Activated CD4-positive, alpha-beta T cell treated with anti-CD3 and anti-CD28 coated beads for 36 hours (primary cell): ENCODE measurements around the gene ATP9A. TPM values are rescaled to one million over a fixed set of nuclear protein-coding genes. Genes with fewer than 3 reads are reported as not detected.
"Not testable (repeated sequence)": the region's sequence is repeated elsewhere in the genome, so short reads cannot be mapped to it uniquely, and the experiment has no call there.

ENCODE experiments used
- ATAC-seq: fragments of 200-7000 bp; cut with Tn5 transposase; one replicate; pipeline ENCODE4 v1.10.0; 2021; ENCODE audit warnings: mild to moderate bottlenecking, moderate library complexity
- CTCF ChIA-PET: fragments of 350-600 bp; sonication (Branson Sonifier 250); formaldehyde crosslinking; loops from one replicate; lab custom pipeline; 2021; ENCODE audit warnings: antibody characterized with exemption; lab: Charles Lee
- POLR2A ChIA-PET: fragments of 350-600 bp; sonication (Branson Sonifier 250); formaldehyde crosslinking; loops from one replicate; lab custom pipeline; 2021; ENCODE audit warnings: antibody characterized with exemption, inconsistent platforms; lab: Charles Lee
- DNase-seq: peaks from one replicate; pipeline ENCODE4 v3.0.0-alpha.2; 2020
- H3K27ac Mint-ChIP-seq: one replicate; pipeline ENCODE4 v1.8.0; 2021; ENCODE audit warnings: mixed read lengths
- H3K27me3 Mint-ChIP-seq: one replicate; pipeline ENCODE4 v1.8.0; 2021; ENCODE audit warnings: mixed read lengths
- H3K36me3 Mint-ChIP-seq: one replicate; pipeline ENCODE4 v1.8.0; 2021; ENCODE audit warnings: low read depth, mixed read lengths
- H3K4me1 Mint-ChIP-seq: one replicate; pipeline ENCODE4 v1.8.0; 2021; ENCODE audit warnings: mixed read lengths
- H3K4me3 Mint-ChIP-seq: one replicate; pipeline ENCODE4 v1.8.0; 2021; ENCODE audit warnings: mild to moderate bottlenecking, moderate library complexity, mixed read lengths
- H3K9me3 Mint-ChIP-seq: one replicate; pipeline ENCODE4 v1.8.0; 2021; ENCODE audit warnings: low read depth, mixed read lengths
- intact Hi-C, 2 experiments: fragments of 100-400 bp; cut with DNase I in 1 of 2; cut with micrococcal nuclease in 1 of 2; formaldehyde crosslinking; loops; one replicate each; pipeline versions ENCODE4 v1.14.2 to v1.15.1; 2022 to 2024; cut with DNase I, micrococcal nuclease
- total RNA-seq, 2 experiments: library from RNA; stranded (reverse); gene quantifications; one replicate each; pipeline ENCODE4 v1.2.3, GENCODE V29; 2021

The ATP9A gene
- total RNA-seq, 2 experiments from 2014 or later, result 2.2 to 2.7 TPM

GRCh38 chr20:51647674-51648570, 120.3 kb downstream of the ATP9A start:
- no peaks in the 10 kb centered on the region for H3K27me3 Mint-ChIP-seq
- CTCF ChIA-PET, result interaction anchor here (0.6 to 1.3 kb wide), 3 partner anchors 53 to 619 kb away, joined by 3 to 4 read pairs (median 3); no protein-coding TSS in a partner anchor
- ATAC-seq, result no peak
- intact Hi-C loops, result no loop called here
- no peaks in the 10 kb centered on the region for H3K4me1 Mint-ChIP-seq
- H3K27ac Mint-ChIP-seq, result no peak overlapping the region
- no peaks in the 10 kb centered on the region for H3K36me3 Mint-ChIP-seq
- no peak overlapping the region for H3K4me3 Mint-ChIP-seq
- no peak for DNase-seq
- no peaks in the 10 kb centered on the region for H3K9me3 Mint-ChIP-seq
- POLR2A ChIA-PET, result no interaction called here

DNA sequence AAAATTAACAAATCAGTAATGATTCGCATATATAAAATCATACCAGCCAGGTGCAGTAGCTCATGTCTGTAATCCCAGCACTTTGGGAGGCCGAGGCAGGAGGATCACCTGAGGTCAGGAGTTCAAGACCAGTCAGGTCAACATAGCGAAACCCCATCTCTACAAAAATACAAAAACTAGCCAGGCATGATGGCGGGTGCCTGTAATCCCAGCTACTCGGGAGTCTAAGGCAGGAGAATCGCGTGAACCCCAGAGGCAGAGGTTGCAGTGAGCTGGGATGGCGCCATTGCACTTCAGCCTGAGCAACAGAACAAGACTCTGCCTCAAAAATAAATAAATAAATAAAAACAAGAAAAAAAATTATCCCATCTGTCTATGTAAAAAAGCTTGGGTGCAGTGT, 124.4 kb downstream of the ATP9A start:
- POLR2A ChIA-PET, H3K4me1 Mint-ChIP-seq, H3K36me3 Mint-ChIP-seq, intact Hi-C loops, H3K27ac Mint-ChIP-seq, DNase-seq, ATAC-seq, H3K27me3 Mint-ChIP-seq, H3K9me3 Mint-ChIP-seq, H3K4me3 Mint-ChIP-seq: not testable (repeated sequence)
- CTCF ChIA-PET, result interaction anchor here (0.5 to 1.5 kb wide), 3 partner anchors 35 to 185 kb away, joined by 3 read pairs; no protein-coding TSS in a partner anchor

- ChIA-PET CTCF (interaction anchor here (1.1 to 1.5 kb wide), 2 partner anchors 19 to 46 kb away, joined by 3 to 4 read pairs; no protein-coding TSS in a partner anchor), POLR2A (no interaction called here)
- H3K4me1 Mint-ChIP-seq, result no peaks in the 10 kb centered on the region
- intact Hi-C loops, result no loop called here
- no peaks in the 10 kb centered on the region for H3K27me3 Mint-ChIP-seq
- ATAC-seq, result no peak
- DNase-seq, result no peak
- no peaks in the 10 kb centered on the region for H3K9me3 Mint-ChIP-seq
- no peaks in the 10 kb centered on the region for H3K36me3 Mint-ChIP-seq
- H3K27ac Mint-ChIP-seq, result no peak overlapping the region
- no peak overlapping the region for H3K4me3 Mint-ChIP-seq
Observed at GRCh38 chr20:51643390-51643789, 124.8 kb downstream of the ATP9A start.

DNA sequence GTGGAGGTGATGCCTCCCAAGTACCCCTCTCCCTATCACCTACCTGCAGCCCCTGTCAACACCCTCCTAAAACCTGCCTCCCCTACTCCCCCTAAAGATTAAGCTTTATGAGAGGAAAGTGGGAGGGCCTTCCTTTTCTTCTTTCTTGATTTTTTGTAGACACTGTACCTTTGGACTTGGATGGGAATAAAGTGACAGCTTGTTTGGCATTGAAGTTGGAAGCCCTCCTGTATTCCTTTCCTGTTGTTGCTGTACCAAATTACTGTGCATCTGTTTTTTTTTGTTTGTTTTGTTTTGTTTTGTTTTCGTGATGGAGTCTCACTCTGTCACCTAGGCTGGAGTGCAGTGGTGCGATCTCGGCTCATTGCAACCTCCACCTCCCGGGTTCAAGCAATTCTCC, 126.3 kb downstream of the ATP9A start:
- ATAC-seq (no peak), DNase-seq (no peak)
- Mint-ChIP-seq H3K36me3 (no peaks in the 10 kb centered on the region), H3K27me3 (peaks cover 2% of the 10 kb centered on the region), H3K27ac (no peak overlapping the region), H3K4me3 (no peak overlapping the region), H3K9me3 (no peaks in the 10 kb centered on the region), H3K4me1 (no peaks in the 10 kb centered on the region)
- intact Hi-C loops, result no loop called here
- ChIA-PET CTCF (interaction anchor here (0.6 to 1.6 kb wide), 3 partner anchors 12 to 654 kb away, joined by 3 read pairs; no protein-coding TSS in a partner anchor), POLR2A (no interaction called here)

GRCh38 chr20:51640743-51641142, 127.4 kb downstream of the ATP9A start:
- no peaks in the 10 kb centered on the region for H3K9me3 Mint-ChIP-seq
- H3K4me3 Mint-ChIP-seq, result no peak overlapping the region
- H3K36me3 Mint-ChIP-seq, result no peaks in the 10 kb centered on the region
- H3K27ac Mint-ChIP-seq, result no peak overlapping the region
- intact Hi-C loops, result no loop called here
- ATAC-seq (no peak), DNase-seq (no peak)
- H3K27me3 Mint-ChIP-seq, result peaks cover 2% of the 10 kb centered on the region
- H3K4me1 Mint-ChIP-seq, result peaks cover 4% of the 10 kb centered on the region
- ChIA-PET CTCF (interaction anchor here (1.6 kb wide), 1 partner anchor 17 kb away, joined by 4 read pairs; no protein-coding TSS in a partner anchor), POLR2A (no interaction called here)

- ATAC-seq, result peak; percentile 49
Observed at GRCh38 chr20:51639206-51639832, 128.9 kb downstream of the ATP9A start.

GRCh38 chr20:51637241-51637640, 130.9 kb downstream of the ATP9A start:
- intact Hi-C loops, result loop anchor here in 1 of 2 experiments (10.0 kb wide), 1 partner anchor 572 kb away; no protein-coding TSS in a partner anchor
- H3K27me3 Mint-ChIP-seq, result peaks cover 7% of the 10 kb centered on the region
- ChIA-PET CTCF (interaction anchor here (0.7 to 1.8 kb wide), 3 partner anchors 25 to 446 kb away, joined by 4 to 5 read pairs (median 4); no protein-coding TSS in a partner anchor), POLR2A (no interaction called here)
- no peak for ATAC-seq
- H3K9me3 Mint-ChIP-seq, result no peaks in the 10 kb centered on the region
- H3K4me1 Mint-ChIP-seq, result peaks cover 12% of the 10 kb centered on the region
- H3K27ac Mint-ChIP-seq, result no peak overlapping the region
- no peak for DNase-seq
- no peaks in the 10 kb centered on the region for H3K36me3 Mint-ChIP-seq
- H3K4me3 Mint-ChIP-seq, result no peak overlapping the region

More at GRCh38 chr20:51639206-51639832, 128.9 kb downstream of the ATP9A start:
- intact Hi-C loops, result loop anchor here (1.0 to 10.0 kb wide), 4 partner anchors 327 to 575 kb away; no protein-coding TSS in a partner anchor
- H3K9me3 Mint-ChIP-seq, result no peaks in the 10 kb centered on the region
- ChIA-PET CTCF (interaction anchor here (0.6 to 1.6 kb wide), 4 partner anchors 15 to 857 kb away, joined by 3 to 4 read pairs (median 3); no protein-coding TSS in a partner anchor), POLR2A (no interaction called here)
- peaks cover 4% of the 10 kb centered on the region for H3K27me3 Mint-ChIP-seq
- peaks cover 9% of the 10 kb centered on the region for H3K4me1 Mint-ChIP-seq
- peak; percentile 81 for DNase-seq
- H3K36me3 Mint-ChIP-seq, result no peaks in the 10 kb centered on the region
- H3K27ac Mint-ChIP-seq, result no peak overlapping the region
- H3K4me3 Mint-ChIP-seq, result no peak overlapping the region

GRCh38 chr20:51636123-51636522, 132.1 kb downstream of the ATP9A start:
- peak; percentile 76 for ATAC-seq
- DNase-seq, result peak; percentile 59
- intact Hi-C loops, result loop anchor here in 1 of 2 experiments (10.0 kb wide), 1 partner anchor 571 kb away; no protein-coding TSS in a partner anchor
- CTCF ChIA-PET, result no interaction called here
- Mint-ChIP-seq H3K27ac (no peak overlapping the region), H3K4me3 (no peak overlapping the region), H3K9me3 (no peaks in the 10 kb centered on the region), H3K27me3 (peaks cover 14% of the 10 kb centered on the region), H3K36me3 (no peaks in the 10 kb centered on the region), H3K4me1 (peaks cover 19% of the 10 kb centered on the region)
- POLR2A ChIA-PET, result no interaction called here

DNA sequence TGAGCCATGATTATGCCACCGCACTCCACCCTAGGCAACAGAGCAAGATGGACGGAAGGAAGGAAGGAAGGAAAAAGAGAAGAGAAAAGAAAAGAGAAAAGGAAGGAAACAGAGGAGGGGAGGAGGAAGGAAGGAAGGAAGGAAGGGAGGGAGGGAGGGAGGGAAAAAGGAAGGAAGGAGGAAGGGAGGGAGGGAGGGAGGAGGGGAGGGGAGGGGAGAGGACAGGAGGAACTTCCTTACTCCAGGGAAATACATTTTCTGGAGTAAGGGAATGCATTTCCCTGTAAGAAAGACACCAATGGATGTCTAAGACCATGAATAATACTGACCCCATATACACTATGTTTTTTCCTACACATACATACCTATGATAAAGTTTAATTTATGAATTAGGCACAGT, 132.5 kb downstream of the ATP9A start:
- Mint-ChIP-seq H3K36me3 (no peaks in the 10 kb centered on the region), H3K27me3 (peaks cover 14% of the 10 kb centered on the region), H3K27ac (no peak overlapping the region), H3K4me1 (peaks cover 23% of the 10 kb centered on the region), H3K9me3 (no peaks in the 10 kb centered on the region), H3K4me3 (no peak overlapping the region)
- DNase-seq, result no peak
- CTCF ChIA-PET, result no interaction called here
- intact Hi-C loops, result loop anchor here in 1 of 2 experiments (10.0 kb wide), 1 partner anchor 571 kb away; no protein-coding TSS in a partner anchor
- ATAC-seq, result no peak
- POLR2A ChIA-PET, result no interaction called here

DNA sequence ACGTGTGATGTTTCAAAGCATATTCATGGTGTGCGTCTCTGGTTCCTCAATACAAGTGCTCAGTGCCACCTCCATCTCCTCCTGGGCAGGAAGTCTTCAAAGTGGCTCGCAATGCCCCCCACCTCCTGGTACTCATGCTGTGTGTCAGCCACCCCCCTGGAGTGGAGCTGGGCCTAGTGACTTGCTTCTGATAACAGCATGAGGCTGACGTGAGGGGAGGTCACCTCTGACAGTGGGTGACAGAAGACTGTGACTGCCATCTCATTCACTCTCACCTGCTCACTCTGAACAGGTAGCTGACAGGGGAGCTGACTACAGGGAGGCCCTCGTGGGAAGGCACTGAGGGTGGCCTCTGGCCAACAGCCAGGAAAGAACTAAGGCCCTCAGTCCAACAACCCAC, 133.3 kb downstream of the ATP9A start:
- ChIA-PET CTCF (no interaction called here), POLR2A (no interaction called here)
- intact Hi-C loops, result loop anchor here in 1 of 2 experiments (10.0 kb wide), 1 partner anchor 570 kb away; no protein-coding TSS in a partner anchor
- Mint-ChIP-seq H3K27ac (peak overlapping the region; percentile 28), H3K9me3 (no peaks in the 10 kb centered on the region), H3K4me3 (no peak overlapping the region), H3K36me3 (no peaks in the 10 kb centered on the region), H3K4me1 (peaks cover 30% of the 10 kb centered on the region), H3K27me3 (peaks cover 21% of the 10 kb centered on the region)
- ATAC-seq (no peak), DNase-seq (no peak)

DNA sequence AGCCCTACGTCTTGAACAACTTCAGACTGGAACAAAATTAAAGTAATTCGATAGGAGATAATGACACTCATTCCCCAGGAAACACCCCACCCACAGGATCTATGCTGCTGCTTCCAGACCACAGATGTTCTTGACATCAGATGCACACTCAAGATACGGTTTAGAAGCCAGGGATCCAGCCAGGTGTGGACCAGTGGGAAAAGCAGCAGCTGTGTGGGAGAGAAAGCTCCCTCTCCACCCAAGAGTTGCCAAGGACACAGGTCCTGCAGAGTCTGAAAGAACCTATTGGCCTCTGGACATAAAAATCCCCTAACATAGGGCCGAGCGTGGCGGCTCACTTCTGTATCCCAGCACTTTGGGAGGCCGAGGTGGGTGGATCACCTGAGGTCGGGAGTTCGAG, 133.9 kb downstream of the ATP9A start:
- H3K27ac Mint-ChIP-seq, result no peak overlapping the region
- no peak overlapping the region for H3K4me3 Mint-ChIP-seq
- H3K4me1 Mint-ChIP-seq, result peaks cover 36% of the 10 kb centered on the region
- ATAC-seq (no peak), DNase-seq (no peak)
- H3K9me3 Mint-ChIP-seq, result no peaks in the 10 kb centered on the region
- POLR2A ChIA-PET, result no interaction called here
- CTCF ChIA-PET, result no interaction called here
- H3K36me3 Mint-ChIP-seq, result no peaks in the 10 kb centered on the region
- H3K27me3 Mint-ChIP-seq, result peaks cover 22% of the 10 kb centered on the region
- intact Hi-C loops, result loop anchor here in 1 of 2 experiments (10.0 kb wide), 1 partner anchor 569 kb away; no protein-coding TSS in a partner anchor
